HL-60 (cell line): ENCODE data around the gene GRB10.

ENCODE experiments used
- DNase-seq, 2 experiments: peaks; one replicate each; pipeline ENCODE4 v3.0.0-alpha.2; 2010 to 2020; ENCODE audit warnings: low read depth in 1 of 2, low spot score in 1 of 2
- H3K27ac ChIP-seq: fragments of 250-450 bp; sonication (Bioruptor Pico); replicated peaks from 2 replicates; pipeline ENCODE4 v1.5.1; 2020; ENCODE audit warnings: mild to moderate bottlenecking, moderate library complexity
- H3K27me3 ChIP-seq: fragments of 250-450 bp; sonication (Bioruptor Pico); 2 replicates; pipeline ENCODE4 v1.5.1; 2021; ENCODE audit warnings: mild to moderate bottlenecking, moderate library complexity; ENCODE audit not compliant: insufficient read depth, poor library complexity, severe bottlenecking
- H3K4me3 ChIP-seq: replicated peaks from 2 replicates; pipeline ENCODE4 v1.5.1; 2011; ENCODE audit warnings: mild to moderate bottlenecking, control low read depth, low read length; ENCODE audit not compliant: insufficient read depth
- GABPA ChIP-seq: IDR thresholded peaks from 2 replicates; pipeline ENCODE4 v1.6.1; 2012; ENCODE audit warnings: low read depth
- POLR2AphosphoS5 ChIP-seq: IDR thresholded peaks from 2 replicates; pipeline ENCODE4 v1.6.1; 2012; ENCODE audit warnings: low read depth
- REST ChIP-seq: IDR thresholded peaks from 2 replicates; pipeline ENCODE4 v1.6.1; 2012; ENCODE audit warnings: low read depth; ENCODE audit not compliant: insufficient replicate concordance
- SPI1 ChIP-seq: IDR thresholded peaks from 2 replicates; pipeline ENCODE4 v1.6.1; 2012; ENCODE audit warnings: low read depth, mild to moderate bottlenecking, borderline replicate concordance
- TF ChIP-seq, protein P1 (sequence below): IDR thresholded peaks from one replicate; pipeline ENCODE4 v1.5.1; 2011; ENCODE audit warnings: low read length, control low read depth, inconsistent platforms; ENCODE audit not compliant: insufficient read depth

The GRB10 gene

DNA sequence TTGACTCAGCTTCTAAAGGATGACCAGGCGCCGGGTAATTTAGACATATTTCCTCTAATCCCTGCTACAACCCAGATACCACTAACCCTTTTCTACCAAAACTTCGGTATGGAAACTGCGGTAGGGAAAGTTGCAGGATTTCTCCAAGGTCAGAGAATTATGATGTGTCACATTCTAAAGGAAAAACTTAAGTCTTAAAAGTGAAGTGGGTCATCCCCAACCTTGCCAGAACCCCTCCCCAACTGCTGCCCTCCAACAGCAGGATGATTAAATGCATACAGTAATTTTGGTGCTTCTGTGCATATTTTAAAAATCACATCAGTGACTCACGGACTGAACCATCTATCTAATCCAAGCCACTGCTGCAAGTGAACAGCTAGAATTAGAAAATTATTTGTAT is 52.7 kb downstream of the GRB10 start:
- H3K27ac ChIP-seq, result no peak overlapping the region
- no peak for TF ChIP-seq REST
- no peak for TF ChIP-seq GABPA
- DNase-seq, result no peak
- no peak overlapping the region for H3K4me3 ChIP-seq
- no peaks in the 10 kb centered on the region for H3K27me3 ChIP-seq

- DNase-seq, result no peak
- H3K27ac ChIP-seq, result no peak overlapping the region
- TF ChIP-seq SPI1 (no peak), REST (no peak), POLR2AphosphoS5 (no peak), GABPA (no peak)
- TF ChIP-seq, protein P1, sequence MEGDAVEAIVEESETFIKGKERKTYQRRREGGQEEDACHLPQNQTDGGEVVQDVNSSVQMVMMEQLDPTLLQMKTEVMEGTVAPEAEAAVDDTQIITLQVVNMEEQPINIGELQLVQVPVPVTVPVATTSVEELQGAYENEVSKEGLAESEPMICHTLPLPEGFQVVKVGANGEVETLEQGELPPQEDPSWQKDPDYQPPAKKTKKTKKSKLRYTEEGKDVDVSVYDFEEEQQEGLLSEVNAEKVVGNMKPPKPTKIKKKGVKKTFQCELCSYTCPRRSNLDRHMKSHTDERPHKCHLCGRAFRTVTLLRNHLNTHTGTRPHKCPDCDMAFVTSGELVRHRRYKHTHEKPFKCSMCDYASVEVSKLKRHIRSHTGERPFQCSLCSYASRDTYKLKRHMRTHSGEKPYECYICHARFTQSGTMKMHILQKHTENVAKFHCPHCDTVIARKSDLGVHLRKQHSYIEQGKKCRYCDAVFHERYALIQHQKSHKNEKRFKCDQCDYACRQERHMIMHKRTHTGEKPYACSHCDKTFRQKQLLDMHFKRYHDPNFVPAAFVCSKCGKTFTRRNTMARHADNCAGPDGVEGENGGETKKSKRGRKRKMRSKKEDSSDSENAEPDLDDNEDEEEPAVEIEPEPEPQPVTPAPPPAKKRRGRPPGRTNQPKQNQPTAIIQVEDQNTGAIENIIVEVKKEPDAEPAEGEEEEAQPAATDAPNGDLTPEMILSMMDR, result no peak
- no peak overlapping the region for H3K4me3 ChIP-seq
- H3K27me3 ChIP-seq, result no peaks in the 10 kb centered on the region
These were observed 54.5 kb downstream of the GRB10 start for GRCh38 chr7:50728184-50728583.

DNA sequence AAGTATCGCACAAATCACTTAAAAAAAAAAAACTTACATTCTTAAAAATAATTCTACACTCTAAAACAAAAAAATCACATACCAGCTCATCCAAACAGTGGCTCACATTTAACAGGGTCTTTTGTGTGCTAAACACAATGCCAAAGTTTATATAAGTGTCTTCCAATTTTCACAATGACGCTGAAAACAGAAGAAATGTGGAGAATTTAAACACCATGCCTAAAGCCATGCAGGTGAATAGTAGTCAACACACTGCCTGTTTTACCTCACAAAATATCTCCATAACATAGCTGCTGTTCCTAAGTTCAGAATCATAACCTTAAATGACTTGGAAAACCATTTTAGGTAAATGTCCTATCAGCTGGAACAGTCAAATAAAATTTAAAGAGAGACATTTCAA is 55.0 kb downstream of the GRB10 start:
- Histone ChIP-seq H3K4me3 (no peak overlapping the region), H3K27me3 (no peaks in the 10 kb centered on the region), H3K27ac (no peak overlapping the region)
- DNase-seq, result no peak
- TF ChIP-seq POLR2AphosphoS5 (no peak), GABPA (no peak), SPI1 (no peak), REST (no peak)
- TF ChIP-seq, protein P1, result no peak

- Histone ChIP-seq H3K4me3 (no peak overlapping the region), H3K27ac (no peak overlapping the region), H3K27me3 (no peaks in the 10 kb centered on the region)
- no peak for DNase-seq
- TF ChIP-seq GABPA (no peak), REST (no peak), SPI1 (no peak), POLR2AphosphoS5 (no peak)
- TF ChIP-seq, protein P1, result no peak
These were observed 55.6 kb downstream of the GRB10 start for GRCh38 chr7:50727072-50727471.
